MV-4-11 (cell line): ENCODE measurements around the gene ZNF254.
"Not testable (repeated sequence)": the region's sequence is repeated elsewhere in the genome, so short reads cannot be mapped to it uniquely, and the experiment has no call there.

Experiments
- DNase-seq: peaks from one replicate; lab custom pipeline; 2025; lab: John Stamatoyannopoulos, UW

ZNF254 gene

GRCh38 chr19:24072720-24073119, 14.3 kb upstream of the ZNF254 start:
- DNase-seq: no peak

DNA sequence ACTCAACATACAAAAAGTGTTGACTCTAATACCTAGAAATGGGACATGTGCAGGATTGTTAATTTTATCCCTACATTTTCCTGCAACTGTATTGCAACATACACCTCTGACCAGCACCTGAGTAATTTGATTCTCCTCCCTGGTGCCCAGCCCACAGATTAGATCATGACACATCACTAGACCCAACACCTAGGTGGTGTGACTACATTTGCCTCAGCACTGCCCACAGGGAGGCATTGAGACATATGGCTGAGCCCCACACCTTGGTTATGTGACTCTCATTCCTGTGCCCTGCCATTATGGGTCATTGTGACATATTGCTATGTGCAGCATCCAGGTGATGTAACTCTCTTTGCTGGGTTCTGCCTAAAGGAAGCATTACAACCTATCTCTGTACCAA, 13.2 kb upstream of the ZNF254 start:
- DNase-seq: no peak

- DNase-seq: peak; percentile 93
Observed at GRCh38 chr19:24074720-24075454, 12.1 kb upstream of the ZNF254 start.

GRCh38 chr19:24075530-24075929, 11.5 kb upstream of the ZNF254 start:
- DNase-seq: not testable (repeated sequence)

- no peak for DNase-seq
Observed at GRCh38 chr19:24078680-24079079, 8.3 kb upstream of the ZNF254 start.

DNA sequence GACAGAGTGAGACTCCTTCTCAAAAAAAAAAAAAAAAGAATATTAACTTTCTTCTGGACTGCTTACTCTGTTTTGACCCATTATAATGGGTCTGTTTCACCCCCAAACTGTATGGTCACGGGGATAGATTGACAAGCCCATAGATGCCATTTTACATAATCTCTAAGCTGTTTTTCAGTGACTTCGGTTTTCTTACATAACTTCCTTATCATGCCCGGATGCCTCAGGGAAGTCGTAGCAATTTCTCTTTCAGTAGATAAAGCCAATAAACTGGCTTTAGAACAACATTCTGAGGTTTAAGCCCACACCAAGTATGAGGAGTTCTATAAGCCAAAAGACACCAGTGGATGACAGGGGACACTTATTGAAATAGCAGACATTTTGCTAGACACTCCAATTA, 5.9 kb upstream of the ZNF254 start:
- peak; percentile 20 for DNase-seq

GRCh38 chr19:24098359-24098758, 11.4 kb downstream of the ZNF254 start:
- DNase-seq: peak; percentile 46

GRCh38 chr19:24099829-24100228, 12.8 kb downstream of the ZNF254 start:
- DNase-seq: no peak

DNA sequence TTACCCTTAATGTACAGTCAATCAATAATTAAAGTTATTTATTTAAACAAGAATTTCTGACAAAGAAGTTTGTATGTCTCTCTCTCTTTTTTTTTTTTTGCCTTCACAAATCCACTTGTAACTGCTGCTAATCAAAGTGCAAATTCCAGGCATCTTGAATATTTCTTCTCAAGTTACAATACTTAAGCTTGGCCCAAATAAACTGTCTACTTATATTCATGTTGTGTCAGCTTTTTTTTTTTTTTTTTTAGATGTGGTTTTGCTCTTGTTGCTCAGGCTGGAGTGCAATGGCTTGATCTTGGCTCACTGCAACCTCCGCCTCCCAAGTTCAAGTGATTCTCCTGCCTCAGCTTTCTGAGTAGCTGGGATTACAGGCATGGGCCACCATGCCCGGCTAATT, 13.6 kb downstream of the ZNF254 start:
- DNase-seq: not testable (repeated sequence)

GRCh38 chr19:24101459-24102115, 14.6 kb downstream of the ZNF254 start:
- DNase-seq: no peak

- DNase-seq: no peak
Observed at GRCh38 chr19:24127601-24128000, 40.6 kb downstream of the ZNF254 start.

DNA sequence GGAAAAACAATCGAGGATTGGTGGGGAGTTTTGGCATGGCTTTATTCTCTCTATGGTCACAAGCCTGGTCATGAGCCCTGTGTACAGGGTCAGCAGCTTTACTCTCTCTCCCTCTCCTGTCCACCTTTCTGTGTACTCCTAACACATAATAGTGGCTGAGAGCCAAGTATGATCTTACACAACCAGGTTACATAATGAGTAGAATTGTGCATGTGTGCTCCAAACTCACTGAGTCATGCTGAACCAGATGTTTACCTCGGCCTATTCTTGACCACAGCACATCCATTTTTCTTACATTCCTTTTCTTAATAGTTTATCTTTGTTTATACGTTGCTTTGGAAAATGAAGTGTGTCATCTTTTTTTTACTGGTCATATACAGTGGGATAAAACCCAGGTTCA, 53.1 kb downstream of the ZNF254 start:
- peak; percentile 55 for DNase-seq

DNA sequence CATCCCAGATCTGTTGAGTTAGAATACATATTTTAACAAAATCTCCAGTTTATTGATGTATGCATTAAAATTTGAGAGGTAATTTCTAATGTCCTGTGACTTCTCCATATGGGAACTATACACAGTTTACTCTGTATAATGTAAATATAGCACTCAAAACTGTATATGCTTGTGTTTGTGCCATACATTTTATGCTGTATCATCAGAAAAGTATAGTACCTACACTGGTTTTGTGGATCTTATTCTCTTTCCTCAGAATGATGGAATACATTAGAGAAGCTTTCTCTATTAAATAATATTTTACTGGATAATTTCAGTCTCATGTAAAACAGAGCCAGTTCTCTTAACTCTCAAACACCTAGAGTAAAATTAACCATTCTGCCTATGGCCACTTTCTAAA, 53.6 kb downstream of the ZNF254 start:
- DNase-seq: no peak

- no peak for DNase-seq
Observed at GRCh38 chr19:24141612-24142011, 54.6 kb downstream of the ZNF254 start.

DNA sequence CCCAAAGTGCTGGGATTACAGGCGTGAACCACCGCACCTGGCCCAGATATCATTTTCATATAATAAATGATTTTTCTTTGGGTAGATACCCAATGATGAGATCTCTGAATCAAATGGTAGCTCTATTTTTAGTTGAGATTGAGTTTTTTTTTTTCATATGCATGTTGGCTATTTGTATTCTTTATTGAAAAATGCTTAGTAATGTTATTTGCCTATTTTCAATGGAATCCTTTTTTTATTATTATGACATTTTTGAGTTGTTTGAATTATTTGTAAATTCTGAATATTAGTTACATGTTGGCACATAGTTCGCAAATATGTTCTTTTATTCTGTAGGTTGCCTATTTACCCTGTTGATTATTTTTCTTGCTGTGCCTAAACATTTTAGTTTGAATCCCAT, 55.8 kb downstream of the ZNF254 start:
- no peak for DNase-seq

DNA sequence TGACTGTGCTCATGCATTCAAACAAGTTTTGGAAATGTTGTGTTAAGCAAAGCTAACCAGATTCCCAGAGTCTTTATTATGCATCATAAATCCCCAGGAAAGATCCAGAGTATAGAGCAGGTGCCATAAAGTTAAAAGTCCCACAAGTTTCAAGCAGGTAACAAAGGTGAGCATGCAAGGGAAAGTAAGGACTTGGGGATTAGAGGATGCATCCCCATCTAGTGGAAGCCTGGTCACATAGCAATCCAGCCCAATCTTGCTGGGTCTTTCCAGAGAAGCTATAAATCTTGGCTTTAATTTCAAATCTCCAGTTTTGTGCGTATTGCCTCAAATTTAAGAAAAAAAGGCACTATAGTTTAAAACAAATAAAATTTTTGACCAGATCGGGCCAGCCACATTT, 72.7 kb downstream of the ZNF254 start:
- DNase-seq: no peak

GRCh38 chr19:24166055-24166454, 79.1 kb downstream of the ZNF254 start:
- no peak for DNase-seq

DNA sequence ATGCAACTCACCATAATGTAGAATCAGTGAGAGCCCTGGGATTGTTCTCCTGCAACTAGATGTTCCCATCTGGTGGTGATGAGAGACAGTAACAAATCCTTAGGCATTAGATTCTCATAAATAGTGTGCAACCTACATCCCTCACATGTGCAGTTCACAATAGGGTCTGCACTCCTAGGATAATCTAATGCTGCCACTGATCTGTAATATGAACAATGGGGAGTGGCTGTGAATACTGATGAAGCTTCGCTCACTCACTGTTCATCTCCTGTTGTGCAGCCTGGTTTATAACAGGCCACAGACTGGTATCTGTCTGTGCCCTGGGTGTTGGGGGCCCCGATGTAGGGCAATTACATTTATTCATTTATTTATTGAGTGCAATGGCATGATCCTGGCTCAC, 86.9 kb downstream of the ZNF254 start:
- no peak for DNase-seq

DNA sequence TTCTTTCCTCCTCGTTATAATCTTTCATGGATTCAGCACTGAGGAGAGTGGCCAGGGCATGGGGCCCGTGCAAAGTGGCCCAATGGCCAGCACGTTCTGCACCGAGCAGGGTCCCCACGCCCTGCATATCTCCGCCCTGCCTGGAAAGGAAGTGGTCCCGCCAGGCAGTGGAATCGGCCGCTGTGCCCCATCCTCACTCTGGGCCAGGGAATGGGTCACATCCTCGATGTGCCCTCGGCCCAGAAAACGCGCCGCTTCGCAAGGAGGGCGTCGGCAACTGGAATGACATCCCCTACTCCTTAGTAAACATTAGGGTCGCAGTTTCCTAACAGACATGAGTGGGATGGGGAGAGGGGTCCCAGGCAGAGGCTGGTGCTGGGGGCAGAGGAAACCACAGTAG, 90.7 kb downstream of the ZNF254 start:
- DNase-seq: no peak

DNA sequence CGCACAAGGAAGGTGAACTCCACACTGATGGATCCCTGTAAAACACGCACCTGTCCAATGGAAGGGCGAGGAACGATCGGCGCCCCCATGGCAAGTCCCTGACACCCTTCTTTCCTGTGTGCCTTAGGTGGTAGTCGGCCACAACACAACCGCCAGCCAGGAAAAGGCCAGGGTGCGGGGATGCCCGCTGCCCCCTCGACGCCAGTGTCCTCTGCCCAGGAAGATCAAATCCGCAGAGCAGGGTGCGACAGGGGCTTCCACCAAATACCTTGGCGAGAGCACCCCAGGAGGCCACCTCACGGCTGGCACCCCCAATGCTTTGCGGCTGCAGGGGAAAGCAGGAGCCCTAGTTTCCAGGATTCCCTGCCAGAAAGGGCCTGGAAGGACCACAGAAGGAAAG, 91.2 kb downstream of the ZNF254 start:
- DNase-seq: no peak
